Liver (tissue), 3 donors: ENCODE results near the gene CLCN7.

Source experiments
- CTCF ChIP-seq: fragments of 150-350 bp; IDR thresholded peaks from 2 replicates; pipeline ENCODE4 v1.5.1; 2017; ENCODE audit warnings: improper control_type of control experiment, low read depth, low read length; ENCODE audit not compliant: missing input control
- RAD21 ChIP-seq, 2 donors: IDR thresholded peaks; 2 replicates each; pipeline ENCODE4 v1.6.1; 2016; ENCODE audit warnings: antibody characterized with exemption in 2 of 2, mild to moderate bottlenecking in 2 of 2
- REST ChIP-seq: IDR thresholded peaks from 2 replicates; pipeline ENCODE4 v1.6.1; 2016; ENCODE audit warnings: antibody characterized with exemption, mild to moderate bottlenecking
- SP1 ChIP-seq: IDR thresholded peaks from 2 replicates; pipeline ENCODE4 v1.6.1; 2018; ENCODE audit warnings: antibody characterized with exemption, mild to moderate bottlenecking
- donor health status: healthy.
- donor health status: healthy.

- TF ChIP-seq CTCF: no peak
- TF ChIP-seq SP1: no peak
- TF ChIP-seq REST: no peak
- no peak for TF ChIP-seq RAD21 (IDR thresholded peaks at IDR 0.05)
These were observed 36.4 kb downstream of the CLCN7 start for GRCh38 chr16:1438229-1439057.
